Measurements from ENCODE around the gene SHISAL2B.
"Not testable (repeated sequence)": the region's sequence is repeated elsewhere in the genome, so short reads cannot be mapped to it uniquely, and the experiment has no call there.

Gene SHISAL2B

DNA sequence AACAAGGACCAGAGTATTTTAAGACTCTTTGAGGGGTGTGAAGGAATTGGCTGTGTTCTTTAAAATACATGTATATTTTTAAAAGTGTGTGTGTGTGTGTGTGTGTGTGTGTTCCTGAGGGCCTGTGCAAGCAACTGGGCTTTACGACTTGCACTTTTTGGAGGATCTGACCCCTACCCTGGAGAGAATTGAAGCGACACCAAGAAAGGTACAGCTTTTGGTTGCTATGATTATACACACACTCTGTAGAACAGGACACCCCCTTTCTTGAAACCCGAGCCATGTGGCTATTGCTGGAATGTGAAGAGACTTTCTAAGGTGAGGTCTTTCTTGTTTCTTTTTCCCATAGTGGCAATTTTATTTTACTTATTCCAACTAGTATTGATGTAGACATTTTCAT, 988 bp downstream of the SHISAL2B start:
- no peaks in the 10 kb centered on the region for H3K9me3 ChIP-seq (ENCODE audit: control insufficient read depth in 2 of 2, low read length in 2 of 2)
- H3K4me1 ChIP-seq (ENCODE audit: control insufficient read depth in 2 of 2, insufficient read depth in 2 of 2, low read length in 2 of 2): no peaks in the 10 kb centered on the region
- H3K9ac ChIP-seq (ENCODE audit: low read depth in 1 of 2, low read length in 2 of 2): no peak overlapping the region
- no peak overlapping the region for H3K4me3 ChIP-seq (ENCODE audit: low read length in 2 of 2)
- H3K27ac ChIP-seq (ENCODE audit: low read depth in 2 of 2, low read length in 2 of 2): no peak overlapping the region
- no peaks in the 10 kb centered on the region for H3K36me3 ChIP-seq (ENCODE audit: control insufficient read depth in 2 of 2, insufficient read depth in 2 of 2, low read length in 2 of 2)
- peaks cover 7 to 12% of the 10 kb centered on the region in 2 donors for H3K27me3 ChIP-seq (ENCODE audit: control insufficient read depth in 2 of 2, insufficient read depth in 2 of 2, low read length in 2 of 2)

DNA sequence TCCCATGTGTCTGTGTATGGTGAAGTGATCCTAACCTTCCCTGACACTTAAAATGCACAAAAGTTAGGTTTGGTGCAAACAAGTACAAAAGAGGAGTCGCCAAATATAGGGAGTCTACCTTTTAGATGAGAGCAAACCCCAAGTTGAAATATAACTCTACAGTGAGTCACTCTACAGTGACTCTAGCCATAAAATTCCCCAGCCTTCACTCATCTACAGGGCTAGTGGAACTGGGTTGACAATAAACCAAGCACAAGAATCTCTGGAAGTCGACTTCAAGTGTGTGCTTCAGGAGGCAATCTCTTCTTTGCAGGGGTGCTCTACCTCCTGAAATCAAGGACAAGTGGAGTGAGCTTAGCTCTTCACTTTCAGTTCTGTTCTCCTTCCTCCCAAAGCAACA, 3.3 kb downstream of the SHISAL2B start:
- no peaks in the 10 kb centered on the region for H3K4me1 ChIP-seq (ENCODE audit: control insufficient read depth in 2 of 2, insufficient read depth in 2 of 2, low read length in 2 of 2)
- H3K36me3 ChIP-seq (ENCODE audit: control insufficient read depth in 2 of 2, insufficient read depth in 2 of 2, low read length in 2 of 2): no peaks in the 10 kb centered on the region
- peaks cover 0 to 2% of the 10 kb centered on the region in 2 donors for H3K9me3 ChIP-seq (ENCODE audit: control insufficient read depth in 2 of 2, low read length in 2 of 2)
- H3K9ac ChIP-seq (ENCODE audit: low read depth in 1 of 2, low read length in 2 of 2): no peak overlapping the region
- no peak overlapping the region for H3K4me3 ChIP-seq (ENCODE audit: low read length in 2 of 2)
- H3K27me3 ChIP-seq (ENCODE audit: control insufficient read depth in 2 of 2, insufficient read depth in 2 of 2, low read length in 2 of 2): peaks cover 7 to 12% of the 10 kb centered on the region in 2 donors
- H3K27ac ChIP-seq (ENCODE audit: low read depth in 2 of 2, low read length in 2 of 2): no peak overlapping the region

- not testable (repeated sequence) for H3K36me3 ChIP-seq (ENCODE audit: control insufficient read depth in 2 of 2, insufficient read depth in 2 of 2, low read length in 2 of 2); H3K27me3 ChIP-seq (ENCODE audit: control insufficient read depth in 2 of 2, insufficient read depth in 2 of 2, low read length in 2 of 2); H3K4me3 ChIP-seq (ENCODE audit: low read length in 2 of 2); H3K4me1 ChIP-seq (ENCODE audit: control insufficient read depth in 2 of 2, insufficient read depth in 2 of 2, low read length in 2 of 2); H3K9me3 ChIP-seq (ENCODE audit: control insufficient read depth in 2 of 2, low read length in 2 of 2); H3K9ac ChIP-seq (ENCODE audit: low read depth in 1 of 2, low read length in 2 of 2); H3K27ac ChIP-seq (ENCODE audit: low read depth in 2 of 2, low read length in 2 of 2)
Measured at GRCh38 chr5:64696414-64696813, 6.1 kb downstream of the SHISAL2B start.

GRCh38 chr5:64700765-64701164, 10.5 kb downstream of the SHISAL2B start:
- peaks cover 0 to 2% of the 10 kb centered on the region in 2 donors for H3K9me3 ChIP-seq (ENCODE audit: control insufficient read depth in 2 of 2, low read length in 2 of 2)
- H3K4me1 ChIP-seq (ENCODE audit: control insufficient read depth in 2 of 2, insufficient read depth in 2 of 2, low read length in 2 of 2): no peaks in the 10 kb centered on the region
- no peak overlapping the region for H3K27ac ChIP-seq (ENCODE audit: low read depth in 2 of 2, low read length in 2 of 2)
- H3K4me3 ChIP-seq (ENCODE audit: low read length in 2 of 2): no peak overlapping the region
- H3K9ac ChIP-seq (ENCODE audit: low read depth in 1 of 2, low read length in 2 of 2): no peak overlapping the region
- H3K27me3 ChIP-seq (ENCODE audit: control insufficient read depth in 2 of 2, insufficient read depth in 2 of 2, low read length in 2 of 2): no peaks in the 10 kb centered on the region
- no peaks in the 10 kb centered on the region for H3K36me3 ChIP-seq (ENCODE audit: control insufficient read depth in 2 of 2, insufficient read depth in 2 of 2, low read length in 2 of 2)

DNA sequence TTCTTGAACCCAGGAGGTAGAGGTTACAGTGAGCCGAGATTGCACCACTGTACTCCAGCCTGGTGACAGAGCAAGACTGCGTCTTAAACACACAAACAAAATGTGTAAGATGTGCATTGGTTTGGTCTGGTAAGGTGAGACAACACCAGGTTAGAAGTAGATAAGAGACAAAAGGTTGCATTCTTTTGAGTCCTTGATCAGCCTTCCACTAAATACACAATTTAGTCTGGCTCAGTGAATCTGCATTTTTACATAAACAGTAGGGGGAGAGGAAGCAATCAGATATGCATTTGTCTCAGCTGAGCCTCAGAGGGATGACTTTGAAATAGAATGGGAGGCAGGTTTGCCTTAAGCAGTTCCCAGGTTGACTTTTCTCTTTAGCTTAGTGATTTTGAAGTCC, 15.8 kb downstream of the SHISAL2B start:
- H3K27ac ChIP-seq (ENCODE audit: low read depth in 2 of 2, low read length in 2 of 2); H3K9me3 ChIP-seq (ENCODE audit: control insufficient read depth in 2 of 2, low read length in 2 of 2): not testable (repeated sequence)

DNA sequence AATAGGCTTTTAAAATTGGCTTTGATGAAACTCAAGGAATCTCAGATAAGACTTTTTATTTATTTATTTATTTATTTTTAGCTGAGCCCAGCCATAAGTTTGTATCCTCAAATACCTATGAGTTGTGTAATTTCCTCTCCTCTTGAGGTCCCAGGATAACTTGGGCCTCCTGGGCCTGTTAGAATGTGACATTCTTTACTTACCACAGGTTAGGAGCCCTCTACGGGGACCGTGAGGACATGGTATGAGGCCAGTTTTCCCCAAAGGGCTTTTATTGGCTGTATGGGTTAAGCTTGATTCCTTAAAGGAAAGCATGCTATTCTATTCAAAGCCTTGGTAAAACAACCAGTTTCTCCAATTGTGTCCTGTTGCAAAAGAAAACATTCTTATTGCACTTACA, 16.9 kb downstream of the SHISAL2B start:
- Histone ChIP-seq H3K4me3 (ENCODE audit: low read length in 2 of 2) (no peak overlapping the region), H3K27me3 (ENCODE audit: control insufficient read depth in 2 of 2, insufficient read depth in 2 of 2, low read length in 2 of 2) (no peaks in the 10 kb centered on the region), H3K9me3 (ENCODE audit: control insufficient read depth in 2 of 2, low read length in 2 of 2) (no peaks in the 10 kb centered on the region), H3K4me1 (ENCODE audit: control insufficient read depth in 2 of 2, insufficient read depth in 2 of 2, low read length in 2 of 2) (no peaks in the 10 kb centered on the region), H3K27ac (ENCODE audit: low read depth in 2 of 2, low read length in 2 of 2) (no peak overlapping the region), H3K36me3 (ENCODE audit: control insufficient read depth in 2 of 2, insufficient read depth in 2 of 2, low read length in 2 of 2) (no peaks in the 10 kb centered on the region), H3K9ac (ENCODE audit: low read depth in 1 of 2, low read length in 2 of 2) (no peak overlapping the region)

More for the DNA sequence above, 15.8 kb downstream of the SHISAL2B start:
- not testable (repeated sequence) for H3K4me3 ChIP-seq (ENCODE audit: low read length in 2 of 2); H3K9ac ChIP-seq (ENCODE audit: low read depth in 1 of 2, low read length in 2 of 2); H3K4me1 ChIP-seq (ENCODE audit: control insufficient read depth in 2 of 2, insufficient read depth in 2 of 2, low read length in 2 of 2); H3K27me3 ChIP-seq (ENCODE audit: control insufficient read depth in 2 of 2, insufficient read depth in 2 of 2, low read length in 2 of 2); H3K36me3 ChIP-seq (ENCODE audit: control insufficient read depth in 2 of 2, insufficient read depth in 2 of 2, low read length in 2 of 2)

DNA sequence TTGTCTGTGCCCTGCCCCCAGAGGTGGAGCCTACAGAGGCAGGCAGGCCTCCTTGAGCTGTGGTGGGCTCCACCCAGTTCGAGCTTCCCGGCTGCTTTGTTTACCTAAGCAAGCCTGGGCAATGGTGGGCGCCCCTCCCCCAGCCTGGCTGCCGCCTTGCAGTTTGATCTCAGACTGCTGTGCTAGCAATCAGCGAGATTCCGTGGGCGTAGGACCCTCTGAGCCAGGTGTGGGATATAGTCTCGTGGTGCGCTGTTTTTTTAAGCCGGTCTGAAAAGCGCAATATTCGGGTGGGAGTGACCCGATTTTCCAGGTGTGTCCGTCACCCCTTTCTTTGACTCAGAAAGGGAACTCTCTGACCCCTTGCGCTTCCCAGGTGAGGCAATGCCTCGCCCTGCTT, 24.2 kb downstream of the SHISAL2B start:
- not testable (repeated sequence) for H3K27ac ChIP-seq (ENCODE audit: low read depth in 2 of 2, low read length in 2 of 2)

DNA sequence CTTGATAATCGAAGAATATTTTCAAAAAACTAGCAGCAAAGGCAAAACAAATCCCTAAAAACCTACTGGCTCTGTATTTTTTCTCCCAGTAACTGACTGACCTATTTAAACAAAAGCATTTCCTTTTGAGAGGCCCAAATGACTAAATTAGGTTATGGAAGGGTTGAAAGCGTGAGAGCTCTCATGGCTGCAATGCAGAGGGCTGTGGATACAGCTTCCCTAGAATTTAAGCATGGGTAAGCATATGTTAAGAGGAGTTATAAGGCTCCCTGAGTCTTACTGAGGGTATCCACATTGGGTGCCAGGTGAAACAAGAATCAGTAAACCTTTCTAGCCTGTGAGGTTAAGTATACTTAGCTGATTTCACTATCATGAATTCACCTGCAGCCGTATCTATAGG, 32.3 kb downstream of the SHISAL2B start:
- H3K27me3 ChIP-seq (ENCODE audit: control insufficient read depth in 2 of 2, insufficient read depth in 2 of 2, low read length in 2 of 2): no peaks in the 10 kb centered on the region
- peaks cover 9 to 18% of the 10 kb centered on the region in 2 donors for H3K36me3 ChIP-seq (ENCODE audit: control insufficient read depth in 2 of 2, insufficient read depth in 2 of 2, low read length in 2 of 2)
- H3K4me1 ChIP-seq (ENCODE audit: control insufficient read depth in 2 of 2, insufficient read depth in 2 of 2, low read length in 2 of 2): no peaks in the 10 kb centered on the region
- H3K9ac ChIP-seq (ENCODE audit: low read depth in 1 of 2, low read length in 2 of 2): no peak overlapping the region
- H3K4me3 ChIP-seq (ENCODE audit: low read length in 2 of 2): no peak overlapping the region
- no peaks in the 10 kb centered on the region for H3K9me3 ChIP-seq (ENCODE audit: control insufficient read depth in 2 of 2, low read length in 2 of 2)
- H3K27ac ChIP-seq (ENCODE audit: low read depth in 2 of 2, low read length in 2 of 2): no peak overlapping the region

More for the DNA sequence above, 24.2 kb downstream of the SHISAL2B start:
- not testable (repeated sequence) for H3K36me3 ChIP-seq (ENCODE audit: control insufficient read depth in 2 of 2, insufficient read depth in 2 of 2, low read length in 2 of 2); H3K9me3 ChIP-seq (ENCODE audit: control insufficient read depth in 2 of 2, low read length in 2 of 2); H3K9ac ChIP-seq (ENCODE audit: low read depth in 1 of 2, low read length in 2 of 2); H3K27me3 ChIP-seq (ENCODE audit: control insufficient read depth in 2 of 2, insufficient read depth in 2 of 2, low read length in 2 of 2); H3K4me1 ChIP-seq (ENCODE audit: control insufficient read depth in 2 of 2, insufficient read depth in 2 of 2, low read length in 2 of 2); H3K4me3 ChIP-seq (ENCODE audit: low read length in 2 of 2)

- H3K9me3 ChIP-seq (ENCODE audit: control insufficient read depth in 2 of 2, low read length in 2 of 2): no peaks in the 10 kb centered on the region
- no peak overlapping the region for H3K27ac ChIP-seq (ENCODE audit: low read depth in 2 of 2, low read length in 2 of 2)
- no peak overlapping the region for H3K4me3 ChIP-seq (ENCODE audit: low read length in 2 of 2)
- no peaks in the 10 kb centered on the region for H3K27me3 ChIP-seq (ENCODE audit: control insufficient read depth in 2 of 2, insufficient read depth in 2 of 2, low read length in 2 of 2)
- no peak overlapping the region for H3K9ac ChIP-seq (ENCODE audit: low read depth in 1 of 2, low read length in 2 of 2)
- peaks cover 9 to 20% of the 10 kb centered on the region in 2 donors for H3K36me3 ChIP-seq (ENCODE audit: control insufficient read depth in 2 of 2, insufficient read depth in 2 of 2, low read length in 2 of 2)
- H3K4me1 ChIP-seq (ENCODE audit: control insufficient read depth in 2 of 2, insufficient read depth in 2 of 2, low read length in 2 of 2): no peaks in the 10 kb centered on the region
Measured at GRCh38 chr5:64727150-64727549, 36.8 kb downstream of the SHISAL2B start.

- H3K36me3 ChIP-seq (ENCODE audit: control insufficient read depth in 2 of 2, insufficient read depth in 2 of 2, low read length in 2 of 2): peaks cover 16 to 20% of the 10 kb centered on the region in 2 donors
- H3K4me1 ChIP-seq (ENCODE audit: control insufficient read depth in 2 of 2, insufficient read depth in 2 of 2, low read length in 2 of 2): no peaks in the 10 kb centered on the region
- no peak overlapping the region for H3K27ac ChIP-seq (ENCODE audit: low read depth in 2 of 2, low read length in 2 of 2)
- H3K9ac ChIP-seq (ENCODE audit: low read depth in 1 of 2, low read length in 2 of 2): no peak overlapping the region
- H3K4me3 ChIP-seq (ENCODE audit: low read length in 2 of 2): no peak overlapping the region
- no peaks in the 10 kb centered on the region for H3K9me3 ChIP-seq (ENCODE audit: control insufficient read depth in 2 of 2, low read length in 2 of 2)
- H3K27me3 ChIP-seq (ENCODE audit: control insufficient read depth in 2 of 2, insufficient read depth in 2 of 2, low read length in 2 of 2): no peaks in the 10 kb centered on the region
Measured at GRCh38 chr5:64742411-64742810, 52.1 kb downstream of the SHISAL2B start.

DNA sequence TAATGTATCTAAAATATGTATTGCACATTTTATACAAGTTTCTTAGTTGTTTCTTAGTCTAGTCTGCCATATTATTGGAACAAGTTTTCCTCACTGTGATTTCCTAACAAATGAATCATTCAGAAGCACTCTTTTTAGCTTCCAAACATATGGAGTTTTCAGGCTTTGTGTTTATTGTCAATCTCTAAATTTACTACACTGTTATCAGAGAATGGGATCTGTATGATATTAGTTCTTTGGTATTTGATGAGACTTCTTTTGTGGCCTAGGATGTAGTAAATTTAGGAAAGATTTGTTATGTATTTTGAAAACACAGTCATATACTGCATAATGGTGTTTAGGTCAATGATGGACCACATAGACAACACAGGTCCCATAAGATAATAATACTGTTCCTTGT, 52.5 kb downstream of the SHISAL2B start:
- Histone ChIP-seq H3K27ac (ENCODE audit: low read depth in 2 of 2, low read length in 2 of 2) (no peak overlapping the region), H3K27me3 (ENCODE audit: control insufficient read depth in 2 of 2, insufficient read depth in 2 of 2, low read length in 2 of 2) (no peaks in the 10 kb centered on the region), H3K4me1 (ENCODE audit: control insufficient read depth in 2 of 2, insufficient read depth in 2 of 2, low read length in 2 of 2) (no peaks in the 10 kb centered on the region), H3K36me3 (ENCODE audit: control insufficient read depth in 2 of 2, insufficient read depth in 2 of 2, low read length in 2 of 2) (peaks cover 16 to 20% of the 10 kb centered on the region in 2 donors), H3K9ac (ENCODE audit: low read depth in 1 of 2, low read length in 2 of 2) (no peak overlapping the region), H3K9me3 (ENCODE audit: control insufficient read depth in 2 of 2, low read length in 2 of 2) (no peaks in the 10 kb centered on the region), H3K4me3 (ENCODE audit: low read length in 2 of 2) (no peak overlapping the region)

All from mucosa of rectum (tissue), 2 donors.